HG02642 (cell line): ENCODE results near the gene LCN2.
"Not testable (repeated sequence)": the region's sequence is repeated elsewhere in the genome, so short reads cannot be mapped to it uniquely, and the experiment has no call there.

Experiments used
- ATAC-seq: cut with Tn5 transposase; IDR thresholded peaks from one replicate; pipeline ENCODE4 v1.9.1; 2021; ENCODE audit warnings: mild to moderate bottlenecking; ENCODE audit not compliant: unreplicated experiment, poor library complexity

Gene LCN2

DNA sequence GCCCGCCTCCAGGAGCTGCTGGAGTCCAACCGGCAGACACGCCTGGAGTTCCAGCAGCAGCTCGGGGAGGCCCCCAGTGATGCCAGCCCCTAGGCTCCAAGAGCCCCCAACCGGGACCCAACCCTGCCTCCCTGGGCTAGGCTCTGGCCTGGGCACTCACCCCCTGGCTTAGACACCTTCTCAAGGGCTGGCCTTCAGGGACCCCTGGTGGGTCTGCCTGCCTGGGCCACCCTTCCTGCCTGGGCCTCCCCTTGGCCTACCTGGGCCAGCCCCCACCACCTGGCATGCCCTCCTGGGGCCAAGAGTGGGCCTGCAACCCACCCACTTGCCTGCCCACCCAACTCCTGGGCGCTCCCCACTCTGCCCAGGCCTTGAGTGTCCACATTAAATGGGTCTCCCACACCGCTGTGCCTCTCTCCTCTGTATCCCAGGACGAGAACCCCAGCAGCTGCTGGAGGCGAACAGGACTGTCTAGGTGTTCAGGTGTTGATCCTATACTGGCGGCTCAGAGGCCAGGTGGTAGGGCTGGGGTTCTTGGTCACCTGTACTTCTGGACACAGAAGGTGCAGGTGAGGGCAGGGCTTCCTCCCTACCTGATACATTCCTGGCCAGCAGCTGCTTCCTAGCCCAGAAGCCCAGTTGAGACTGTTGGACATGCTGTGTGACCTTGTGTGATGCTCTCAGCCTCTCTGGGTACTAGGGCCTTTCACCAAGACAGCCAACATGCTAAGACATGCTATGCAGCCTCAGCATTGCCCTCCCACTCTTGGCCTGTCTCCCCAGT, 14.5 kb downstream of the LCN2 start:
- ATAC-seq, result no peak

DNA sequence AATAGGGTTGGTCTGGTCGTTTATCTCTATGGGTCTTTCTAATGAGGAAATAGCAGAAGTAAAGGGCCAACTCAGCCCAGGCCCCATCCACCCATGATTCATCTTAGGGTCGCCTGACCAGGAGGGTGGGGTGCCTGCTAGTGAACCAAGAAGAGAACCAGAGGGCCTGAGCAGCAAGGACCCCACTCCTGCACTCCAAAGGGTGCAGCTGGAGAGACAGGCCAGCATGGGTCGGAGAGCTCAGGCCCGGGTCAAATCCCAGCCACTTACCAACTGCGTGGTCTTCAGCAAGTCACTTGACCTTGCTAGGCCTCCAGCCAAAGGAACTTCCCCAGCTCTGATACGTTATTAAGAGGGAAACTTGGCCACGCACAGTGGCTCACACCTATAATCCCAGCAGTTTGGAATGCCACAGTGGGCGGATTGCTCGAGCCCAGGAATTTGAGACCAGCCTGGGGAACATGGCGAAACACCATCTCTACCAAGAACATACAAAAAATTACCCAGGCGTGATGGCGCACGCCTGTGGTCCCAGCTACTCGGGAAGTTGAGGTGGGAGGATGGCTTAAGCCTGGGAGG, 15.1 kb downstream of the LCN2 start:
- ATAC-seq, result no peak

DNA sequence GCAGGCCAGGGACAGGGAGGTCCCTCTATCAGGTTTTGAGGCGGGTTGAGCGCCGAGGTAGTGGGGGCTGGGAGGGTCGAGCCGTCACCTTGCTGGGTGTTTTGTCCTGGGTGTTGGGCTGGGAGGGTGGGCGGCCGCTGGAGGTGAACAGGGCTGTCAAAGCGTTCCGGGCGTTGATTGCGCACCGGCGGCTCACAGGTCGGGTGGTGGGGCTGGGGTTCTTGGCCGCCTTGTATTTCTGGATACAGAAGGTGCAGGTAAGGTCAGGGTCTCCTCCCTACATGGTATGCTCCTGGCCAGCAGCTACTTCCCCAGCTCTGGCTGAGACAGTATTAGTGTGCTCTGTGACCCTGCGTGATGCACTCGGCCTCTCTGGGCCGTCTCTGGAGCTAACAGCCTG, 16.9 kb downstream of the LCN2 start:
- no peak for ATAC-seq

DNA sequence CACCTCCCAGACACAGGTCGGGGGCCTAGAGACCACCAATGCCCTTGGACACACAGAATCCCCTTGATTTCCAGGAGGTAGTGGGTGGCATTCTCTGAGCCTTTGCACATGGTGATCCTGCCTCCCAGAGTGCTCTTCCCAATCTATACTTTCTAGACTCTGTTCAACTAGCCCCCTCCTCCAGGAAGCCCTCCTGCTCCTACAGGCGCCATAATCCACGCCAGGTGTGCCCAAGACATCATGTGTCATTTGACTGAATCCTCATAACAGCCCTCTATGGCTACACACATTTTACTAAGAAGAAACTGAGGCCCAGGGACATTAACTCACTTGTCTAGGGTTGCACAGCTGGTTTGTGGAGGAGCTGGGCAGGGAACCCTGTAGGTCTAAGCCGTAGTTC, 18.0 kb downstream of the LCN2 start:
- no peak for ATAC-seq

DNA sequence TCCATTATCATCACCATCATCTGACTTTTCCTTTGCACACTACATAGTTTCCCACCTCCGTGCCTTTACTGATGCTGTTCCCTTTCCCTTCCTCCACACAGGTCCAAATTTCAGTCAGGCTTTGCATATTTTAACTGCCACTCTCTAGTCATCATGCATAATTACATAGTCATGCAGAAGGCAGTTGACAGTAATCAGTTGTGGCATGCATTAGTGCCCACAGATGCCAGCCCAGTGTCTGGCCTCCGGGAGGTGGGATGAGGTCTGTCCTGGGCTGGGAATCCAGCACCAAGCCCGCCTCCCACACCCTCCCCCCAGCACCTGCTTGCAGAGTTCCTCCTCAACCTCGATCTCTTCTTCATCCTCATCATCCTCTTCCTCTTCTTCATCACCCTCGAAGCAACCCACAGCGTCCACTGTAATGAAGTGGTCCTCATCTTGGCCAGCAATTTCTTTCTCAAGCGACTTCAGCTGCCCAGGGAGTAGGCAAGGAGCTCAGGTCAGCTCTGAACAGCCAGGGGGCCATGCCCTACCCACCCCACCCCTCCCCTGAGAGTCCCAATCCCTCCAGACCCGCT, 19.6 kb downstream of the LCN2 start:
- no peak for ATAC-seq

DNA sequence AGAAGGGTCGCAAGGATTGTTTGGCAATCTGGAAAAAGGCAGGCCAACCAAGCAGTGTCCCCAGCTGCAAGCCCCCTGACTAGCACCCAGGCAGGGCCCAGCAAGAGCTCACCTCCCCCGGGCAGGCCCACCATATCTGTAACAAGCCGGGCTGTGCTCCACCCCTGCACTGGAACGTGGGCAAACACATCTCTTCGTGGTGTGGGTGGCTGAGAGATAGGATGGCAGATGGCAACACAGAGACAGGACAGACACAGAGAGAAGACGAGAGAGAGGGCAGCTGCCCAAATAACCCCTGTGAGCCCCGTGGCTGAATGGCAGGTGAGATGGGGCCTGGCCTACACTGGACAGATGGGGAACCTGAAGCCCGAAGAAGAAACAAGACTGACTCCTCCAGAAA, 20.2 kb downstream of the LCN2 start:
- ATAC-seq, result no peak

DNA sequence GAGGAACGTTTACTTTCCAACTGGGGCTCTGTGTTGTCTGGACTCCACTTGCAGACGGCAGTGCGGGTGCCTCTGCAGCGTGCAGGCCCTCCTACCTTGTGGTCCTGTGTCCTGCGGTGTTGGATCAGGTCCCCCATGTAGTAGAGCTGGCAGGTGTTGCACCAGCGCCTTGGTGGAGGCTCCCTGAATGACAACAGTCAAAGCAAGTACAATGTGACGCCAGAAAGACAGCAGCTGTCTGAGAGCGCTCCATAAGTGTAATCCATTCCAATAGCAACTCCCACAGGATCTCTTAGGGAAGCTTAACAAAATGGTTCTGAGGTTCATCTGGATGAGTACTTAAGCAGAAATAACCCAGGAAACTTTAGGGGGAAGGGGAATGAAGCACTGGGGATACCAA, 20.7 kb downstream of the LCN2 start:
- no peak for ATAC-seq

DNA sequence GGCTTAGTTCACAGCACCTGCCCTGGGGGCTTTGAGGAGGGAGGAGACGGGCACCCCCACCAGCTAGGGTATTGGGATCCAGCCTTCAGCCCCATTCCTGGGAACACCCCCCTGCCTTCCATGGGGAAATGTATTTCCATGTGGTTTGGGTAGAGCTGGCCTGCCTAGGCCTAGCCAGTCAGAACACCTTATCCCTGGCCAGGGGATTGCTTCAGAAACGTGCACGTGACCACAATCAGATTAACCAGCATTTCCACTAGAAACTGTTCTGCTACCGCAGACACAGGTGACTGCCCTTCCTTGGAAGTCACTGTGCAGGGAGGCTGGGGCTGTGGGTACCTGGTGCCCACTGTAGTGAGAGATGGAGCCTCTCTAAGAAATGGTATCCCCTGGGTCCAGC, 24.8 kb downstream of the LCN2 start:
- ATAC-seq, result no peak

DNA sequence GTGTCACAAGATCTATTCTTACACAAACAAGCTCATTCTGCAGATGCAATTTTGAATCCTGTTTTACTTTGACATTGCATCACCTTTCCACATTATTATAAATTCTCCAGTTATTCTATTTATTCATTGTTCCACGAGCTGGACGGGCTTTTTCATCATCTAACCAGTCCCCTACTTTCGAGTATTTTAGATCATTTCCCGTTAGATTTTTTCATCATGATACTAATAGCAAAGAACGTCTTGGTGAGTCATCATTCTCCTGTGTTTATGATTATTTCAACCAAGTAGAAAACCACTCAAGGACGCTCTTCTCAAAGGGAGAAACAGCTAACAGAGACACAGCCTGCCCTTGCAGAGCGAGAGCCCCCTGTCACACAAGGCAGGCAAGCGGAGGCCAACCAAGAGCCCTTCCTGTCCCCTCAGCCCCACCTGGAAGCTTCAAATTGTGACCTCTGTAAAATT, 25.9 kb downstream of the LCN2 start:
- ATAC-seq, result no peak

DNA sequence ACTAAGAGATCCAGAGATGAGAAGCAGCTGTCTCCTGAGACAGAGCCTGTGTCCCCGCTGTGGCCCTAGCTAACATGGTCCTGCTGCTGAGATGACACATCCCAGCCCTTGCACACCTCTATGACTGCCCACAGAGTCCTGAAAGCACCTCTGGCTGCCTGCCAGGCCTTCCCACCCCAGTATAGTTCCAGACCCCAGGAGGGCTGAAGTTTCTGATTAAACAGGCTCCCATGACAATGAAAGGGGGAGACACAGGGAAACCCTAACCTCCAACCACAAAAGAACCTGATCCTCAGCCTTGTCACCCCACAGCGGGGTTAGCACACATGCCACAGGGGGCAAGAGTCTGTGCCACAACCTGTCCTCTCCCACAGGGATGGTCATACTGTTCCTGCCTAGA, 26.5 kb downstream of the LCN2 start:
- ATAC-seq, result no peak

DNA sequence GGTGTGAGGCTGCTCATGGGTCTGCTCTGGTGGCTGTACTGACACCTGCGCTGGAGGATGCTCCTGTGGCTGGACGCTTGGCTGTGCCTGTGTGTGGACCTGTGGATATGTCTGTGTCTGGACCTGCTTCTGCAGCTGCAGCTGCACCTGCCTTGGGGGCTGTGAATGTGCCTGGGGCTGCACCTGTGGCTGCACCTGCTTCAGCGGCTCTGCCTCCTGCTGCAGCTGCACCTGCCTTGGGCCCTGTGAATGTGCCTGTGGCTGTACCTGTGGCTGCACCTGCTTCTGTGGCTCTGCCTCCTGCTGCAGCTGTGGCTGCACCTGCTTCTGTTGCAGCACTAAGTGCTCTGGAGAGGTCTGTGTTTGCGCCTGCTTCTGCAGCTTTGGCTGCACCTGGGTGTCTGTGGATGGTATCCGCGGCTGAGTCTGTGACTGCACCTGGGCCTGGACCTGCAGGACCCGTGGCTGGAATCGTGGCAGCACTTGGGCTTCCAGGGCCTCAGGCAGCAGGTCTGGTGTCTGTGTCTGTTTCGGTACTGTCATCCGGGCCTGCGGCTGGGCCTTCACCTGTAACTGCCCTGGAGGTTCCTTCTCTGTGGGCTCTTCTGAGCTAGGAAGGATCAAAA, 29.7 kb downstream of the LCN2 start:
- no peak for ATAC-seq

DNA sequence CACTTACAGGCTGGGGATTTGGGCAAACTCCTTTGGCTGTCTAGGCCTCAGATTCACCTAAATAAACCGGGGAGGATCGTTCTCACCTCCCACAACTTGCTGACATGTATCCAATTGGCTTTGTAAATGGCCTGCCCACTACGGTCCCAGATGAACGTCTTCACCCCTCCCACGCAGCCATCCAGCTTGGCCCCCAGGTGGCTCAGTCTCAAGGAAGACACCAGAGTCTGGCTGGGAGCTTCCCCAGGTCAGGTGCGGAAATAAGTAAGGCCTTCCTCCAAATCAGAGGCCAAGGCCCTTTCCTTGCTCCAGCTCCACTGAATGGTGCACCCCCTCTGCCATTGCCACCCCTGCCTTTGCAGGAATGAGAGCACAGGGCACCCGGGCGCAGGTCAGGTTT, 30.7 kb downstream of the LCN2 start:
- ATAC-seq, result no peak

DNA sequence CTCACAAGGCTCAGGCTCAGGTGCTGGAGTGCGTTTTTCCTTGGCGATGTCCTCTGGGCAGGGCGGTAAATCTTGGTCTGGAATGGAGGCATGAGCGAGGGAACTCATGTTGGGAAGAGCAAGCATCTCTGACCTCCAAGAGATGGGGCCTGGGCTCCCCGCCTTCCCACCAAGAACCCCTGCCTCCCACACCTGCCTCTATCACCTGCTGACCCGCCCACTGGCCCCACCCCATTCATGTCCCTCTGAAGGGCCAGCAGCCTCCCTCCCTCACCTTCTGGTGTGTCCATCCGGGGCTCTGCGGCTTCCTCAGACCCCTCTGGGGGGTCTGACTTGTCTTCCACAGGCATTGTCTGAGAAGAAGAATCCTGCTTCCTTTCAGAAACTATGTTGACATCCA, 31.2 kb downstream of the LCN2 start:
- no peak for ATAC-seq

DNA sequence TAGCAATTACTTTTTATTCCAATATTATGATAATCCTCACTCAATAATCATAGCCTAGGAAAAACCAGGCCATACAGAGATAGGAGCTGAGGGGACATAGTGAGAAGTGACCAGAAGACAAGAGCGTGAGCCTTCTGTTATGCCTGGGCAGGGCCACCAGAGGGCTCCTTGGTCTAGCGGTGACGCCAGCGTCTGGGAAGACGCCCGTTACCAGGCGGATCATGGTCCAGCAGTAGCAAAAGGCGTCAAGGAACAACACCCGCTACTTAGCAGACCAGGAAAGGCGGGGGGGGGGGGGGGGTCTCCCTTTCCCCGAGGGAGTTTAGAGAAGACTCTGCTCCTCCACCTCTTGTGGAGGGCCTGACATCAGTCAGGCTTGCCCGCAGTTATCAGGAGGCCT, 32.2 kb downstream of the LCN2 start:
- not testable (repeated sequence) for ATAC-seq

DNA sequence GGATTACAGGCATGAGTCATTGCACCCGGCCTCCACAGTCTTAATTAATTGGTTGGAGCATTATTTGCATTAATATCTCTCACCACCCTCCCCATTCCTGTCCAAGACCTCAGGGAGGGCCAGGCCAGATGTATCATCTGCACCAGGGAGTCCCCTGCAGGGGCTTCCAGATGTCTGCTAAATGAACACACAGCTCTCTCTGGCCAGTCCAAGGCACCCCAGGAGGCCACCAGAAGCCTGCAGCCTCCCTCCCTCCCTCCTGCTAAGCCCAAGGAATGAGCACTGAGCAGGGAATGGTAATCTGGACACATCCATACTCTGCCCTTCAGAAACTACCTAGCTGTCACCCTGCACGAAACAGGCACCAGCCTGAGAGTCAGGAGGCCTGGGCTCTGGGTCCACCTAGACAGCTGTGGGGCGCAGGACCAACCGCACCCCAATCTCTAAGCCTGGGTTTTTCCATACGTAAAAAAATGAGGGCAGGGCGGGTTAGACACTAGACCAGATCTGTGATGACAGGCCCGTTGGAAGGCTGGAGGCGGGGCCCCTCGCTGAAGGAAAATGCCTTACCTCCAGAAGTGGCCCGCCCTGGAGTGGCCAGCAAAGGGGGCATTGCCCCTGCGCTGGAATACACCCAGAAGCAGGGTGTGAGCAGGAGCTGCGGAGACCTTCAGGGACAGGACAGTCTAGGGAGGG, 33.8 kb downstream of the LCN2 start:
- no peak for ATAC-seq

DNA sequence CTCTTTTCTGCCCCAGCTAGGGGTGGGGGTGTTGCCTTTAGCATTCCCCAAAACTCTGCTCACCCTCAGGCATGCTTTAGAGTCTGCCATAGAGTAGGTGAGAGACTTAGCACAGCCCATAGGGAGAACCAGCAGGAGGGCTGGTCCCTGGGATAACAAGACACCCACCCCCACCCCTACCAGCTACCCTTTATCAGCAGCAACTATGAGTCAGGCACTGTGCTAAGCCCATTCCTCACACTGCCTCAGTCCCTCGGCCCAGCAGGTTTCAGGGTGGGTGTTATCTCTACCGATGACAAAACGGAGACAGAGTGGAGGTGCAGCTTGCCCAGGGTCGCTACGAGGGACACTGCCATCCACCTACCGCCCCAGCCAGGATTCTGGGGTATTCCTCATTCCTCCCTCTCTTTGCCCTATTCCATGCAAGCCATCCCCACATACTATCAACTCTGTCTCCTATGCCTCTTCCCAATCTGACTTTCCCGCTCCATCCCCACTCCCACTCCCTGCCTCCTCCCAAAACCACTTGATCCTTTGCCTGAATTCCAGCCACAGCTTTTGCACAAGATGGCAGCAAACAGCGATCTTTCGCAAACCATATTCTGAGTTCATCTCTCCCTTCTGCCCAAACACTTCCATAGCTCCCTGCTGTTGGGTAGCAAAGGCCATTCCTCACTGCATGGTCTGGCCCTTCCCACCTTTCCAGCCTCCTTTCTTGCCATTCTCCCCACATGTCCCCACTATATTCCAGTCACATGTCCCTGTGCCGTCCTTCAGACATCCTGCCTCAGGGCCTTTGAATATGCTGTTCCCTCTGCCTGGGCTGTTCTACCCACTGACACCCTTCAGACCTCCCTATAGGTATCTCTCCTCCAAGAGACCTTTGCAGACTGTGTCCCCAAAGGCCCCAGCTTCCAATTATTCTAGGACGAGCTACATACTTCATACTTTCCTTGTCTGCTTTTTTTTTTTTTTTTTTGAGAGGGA, 37.0 kb downstream of the LCN2 start:
- no peak for ATAC-seq

DNA sequence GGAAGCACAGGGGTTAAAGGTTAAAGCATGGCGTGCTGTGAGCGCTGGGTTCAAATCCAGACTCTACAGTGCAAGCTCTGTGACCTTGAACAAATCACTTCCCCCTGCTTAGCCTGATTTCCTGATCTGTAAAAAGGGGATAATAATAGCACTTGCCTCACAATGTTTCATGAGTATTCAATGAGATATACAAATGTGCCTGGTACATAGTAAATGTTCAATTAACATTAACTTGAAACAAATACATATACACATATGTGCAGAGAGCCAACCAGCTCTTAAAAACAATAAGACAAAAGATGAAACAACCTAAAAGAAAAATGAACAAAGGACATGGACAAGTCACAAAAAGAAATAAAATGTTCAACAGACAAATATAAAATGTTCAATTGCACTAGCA, 38.1 kb downstream of the LCN2 start:
- ATAC-seq, result no peak

DNA sequence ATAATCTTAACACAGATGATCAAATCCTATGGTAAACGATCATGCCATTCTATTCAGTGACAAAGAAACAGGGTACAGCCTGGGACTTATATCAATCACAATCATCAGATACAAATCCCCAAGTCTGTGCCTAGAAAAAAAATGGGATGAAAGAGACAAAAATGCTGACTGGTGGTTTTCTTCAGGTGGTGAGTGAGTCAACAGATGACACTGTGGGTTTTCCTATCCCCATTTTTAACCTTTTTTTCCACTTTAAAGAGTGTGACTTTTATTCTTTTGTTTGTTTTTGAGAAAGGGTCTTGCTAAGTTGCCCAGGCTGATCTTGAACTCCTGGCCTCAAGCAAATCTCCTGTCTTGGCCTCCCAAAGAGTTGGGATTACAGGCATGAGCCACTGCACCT, 39.0 kb downstream of the LCN2 start:
- ATAC-seq, result no peak

DNA sequence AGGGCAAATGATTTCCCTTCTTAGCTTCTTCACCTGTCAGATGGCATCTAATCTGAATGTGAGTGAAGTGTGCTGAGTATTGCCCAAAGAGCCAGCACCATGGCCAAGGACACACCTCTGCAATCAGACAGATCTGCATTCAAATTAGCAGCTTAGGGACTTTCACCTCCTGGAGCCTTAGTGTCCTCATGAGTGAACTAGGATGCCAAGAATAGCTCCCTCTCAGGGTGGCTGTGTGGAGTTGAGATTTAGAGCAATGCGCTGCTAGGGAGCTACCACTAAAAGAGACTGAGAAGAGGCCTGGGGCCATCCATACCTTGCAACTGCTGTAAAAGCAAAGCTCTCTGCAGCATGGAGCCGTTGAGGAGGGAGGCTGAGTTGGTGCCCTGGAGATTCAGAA, 40.8 kb downstream of the LCN2 start:
- no peak for ATAC-seq
